Vagina (tissue), 2 donors: ENCODE measurements around the gene USP12.

Source experiments
- CTCF ChIP-seq, 3 experiments: fragments of 450-650 bp in 2 of 3; fragments of 200-600 bp in 1 of 3; sonication (generic) in 1 of 3; IDR thresholded peaks; one replicate each; pipeline ENCODE4 v1.5.1; 2017 to 2019; ENCODE audit warnings: antibody characterized with exemption in 3 of 3, mild to moderate bottlenecking in 2 of 3, moderate library complexity in 2 of 3
- POLR2A ChIP-seq, 2 donors: fragments of 450-650 bp; IDR thresholded peaks; one replicate each; pipeline ENCODE4 v1.6.1; 2017; ENCODE audit warnings: antibody characterized with exemption in 2 of 2, mild to moderate bottlenecking in 2 of 2, moderate library complexity in 2 of 2
- POLR2AphosphoS5 ChIP-seq, 2 donors: sonication (generic); formaldehyde crosslinking; IDR thresholded peaks; one replicate each; pipeline ENCODE4 v1.9.0; 2017; ENCODE audit warnings: antibody characterized with exemption in 2 of 2, mild to moderate bottlenecking in 2 of 2, low read depth in 1 of 2; ENCODE audit not compliant: insufficient read depth in 1 of 2

- TF ChIP-seq CTCF (IDR thresholded peaks at IDR 0.05) (no peak), POLR2AphosphoS5 (IDR thresholded peaks at IDR 0.05; ENCODE audit: insufficient read depth in 1 of 2, low read depth in 1 of 2) (no peak), POLR2A (IDR thresholded peaks at IDR 0.05) (no peak)
These were observed 145.2 kb downstream of the USP12 start for GRCh38 chr13:27026396-27026795.
